ENCODE data around the gene AHCYL1.

DNA sequence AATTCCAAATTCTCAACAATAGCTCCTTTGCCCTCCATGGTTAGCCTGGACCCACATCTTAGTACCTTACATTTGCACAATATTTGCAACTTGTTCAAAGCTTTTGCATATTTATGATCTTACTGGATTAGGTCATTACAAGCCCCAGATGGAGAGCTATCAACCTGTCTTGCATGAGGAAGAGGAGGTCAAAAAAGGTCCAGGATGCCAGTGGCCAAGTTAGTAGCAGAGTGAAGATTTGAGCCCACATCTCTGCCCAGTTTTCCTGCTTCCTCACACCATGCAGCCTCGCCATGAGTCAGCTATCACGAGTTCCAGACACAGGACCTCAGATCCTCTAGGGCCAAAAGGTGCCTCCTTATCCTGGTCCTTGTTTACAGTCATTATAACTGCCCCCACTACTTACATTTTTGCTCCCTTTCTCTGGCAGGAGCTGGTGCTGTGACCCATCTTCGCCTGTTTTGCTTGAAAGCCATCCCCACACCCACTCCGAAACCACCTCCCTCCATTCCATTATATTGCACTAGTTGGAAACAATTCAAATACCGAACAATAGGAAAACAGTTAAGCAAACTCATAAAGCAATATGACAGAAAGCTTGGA lies 5.0 kb upstream of the AHCYL1 start:
- TF ChIP-seq EZH2 (IDR thresholded peaks at IDR 0.05; ENCODE audit: insufficient read depth, poor library complexity, severe bottlenecking) (no peak), EZH2phosphoT487 (IDR thresholded peaks at IDR 0.05; ENCODE audit: insufficient read depth, low read depth) (no peak)
